MM.1S (cell line): ENCODE measurements around the gene KLHL25.

ENCODE experiments used
- EZH2 ChIP-seq: fragments of 300-600 bp; sonication (generic); optimal IDR thresholded peaks from 2 replicates; pipeline ENCODE3; 2017; ENCODE audit warnings: low read depth, mild to moderate bottlenecking, antibody characterized with exemption, low read length, mixed read lengths
- TF ChIP-seq, protein P1 (sequence below): fragments of 300-600 bp; sonication (generic); IDR thresholded peaks from 2 replicates; pipeline ENCODE4 v1.5.1; 2016; ENCODE audit warnings: antibody characterized with exemption, low read length, mixed read lengths

DNA sequence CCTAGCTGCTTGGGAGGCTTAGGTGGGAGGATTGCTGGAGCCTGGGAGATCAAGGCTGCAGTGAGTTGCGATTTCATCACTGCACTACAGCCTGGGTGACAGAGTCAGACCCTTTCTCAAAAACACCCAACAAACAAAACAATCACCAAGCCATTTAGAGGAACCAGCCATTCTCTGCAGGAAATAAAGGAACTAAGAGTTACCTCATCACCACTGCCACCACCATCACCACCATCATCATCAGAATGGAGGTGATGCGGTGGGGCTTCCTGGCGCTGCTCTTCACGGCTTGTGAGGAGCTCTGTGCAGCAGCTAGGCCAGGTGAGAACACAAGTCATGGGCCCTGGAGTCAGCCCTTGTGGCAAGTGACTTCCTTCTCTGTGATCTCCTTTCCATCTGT lies 37.7 kb upstream of the KLHL25 start:
- no peak for TF ChIP-seq EZH2
- TF ChIP-seq, protein P1, sequence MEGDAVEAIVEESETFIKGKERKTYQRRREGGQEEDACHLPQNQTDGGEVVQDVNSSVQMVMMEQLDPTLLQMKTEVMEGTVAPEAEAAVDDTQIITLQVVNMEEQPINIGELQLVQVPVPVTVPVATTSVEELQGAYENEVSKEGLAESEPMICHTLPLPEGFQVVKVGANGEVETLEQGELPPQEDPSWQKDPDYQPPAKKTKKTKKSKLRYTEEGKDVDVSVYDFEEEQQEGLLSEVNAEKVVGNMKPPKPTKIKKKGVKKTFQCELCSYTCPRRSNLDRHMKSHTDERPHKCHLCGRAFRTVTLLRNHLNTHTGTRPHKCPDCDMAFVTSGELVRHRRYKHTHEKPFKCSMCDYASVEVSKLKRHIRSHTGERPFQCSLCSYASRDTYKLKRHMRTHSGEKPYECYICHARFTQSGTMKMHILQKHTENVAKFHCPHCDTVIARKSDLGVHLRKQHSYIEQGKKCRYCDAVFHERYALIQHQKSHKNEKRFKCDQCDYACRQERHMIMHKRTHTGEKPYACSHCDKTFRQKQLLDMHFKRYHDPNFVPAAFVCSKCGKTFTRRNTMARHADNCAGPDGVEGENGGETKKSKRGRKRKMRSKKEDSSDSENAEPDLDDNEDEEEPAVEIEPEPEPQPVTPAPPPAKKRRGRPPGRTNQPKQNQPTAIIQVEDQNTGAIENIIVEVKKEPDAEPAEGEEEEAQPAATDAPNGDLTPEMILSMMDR = no peak
